Measurements from ENCODE around the gene CR1.
"Not testable (repeated sequence)": the region's sequence is repeated elsewhere in the genome, so short reads cannot be mapped to it uniquely, and the experiment has no call there.

The CR1 gene

GRCh38 chr1:207690551-207690950 is 194.6 kb downstream of the CR1 start:
- not testable (repeated sequence) for H3K27ac Mint-ChIP-seq; H3K27me3 Mint-ChIP-seq (ENCODE audit: low read depth); H3K4me3 Mint-ChIP-seq; H3K36me3 Mint-ChIP-seq (ENCODE audit: low read depth); H3K4me1 Mint-ChIP-seq; H3K9me3 Mint-ChIP-seq

DNA sequence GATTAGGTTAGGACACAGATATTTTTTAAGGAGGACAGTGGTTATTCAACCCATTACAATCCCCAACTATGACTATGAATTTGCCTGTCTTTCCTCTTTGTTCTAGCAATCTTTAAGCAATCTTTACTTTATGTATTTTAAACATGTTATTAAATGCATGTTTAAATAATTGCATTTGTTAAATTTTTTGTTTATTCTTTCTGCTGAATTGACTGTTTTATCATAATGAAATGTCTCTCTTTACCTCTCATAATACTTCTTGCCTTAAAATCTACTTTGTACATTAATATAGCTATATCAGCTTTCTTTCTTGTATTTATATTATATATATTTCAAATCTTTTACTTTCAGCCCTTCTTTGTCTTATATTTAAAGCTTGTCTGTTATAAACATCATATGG is 195.1 kb downstream of the CR1 start:
- Mint-ChIP-seq H3K36me3 (ENCODE audit: low read depth) (no peaks in the 10 kb centered on the region), H3K4me1 (no peaks in the 10 kb centered on the region), H3K4me3 (no peak overlapping the region), H3K27ac (no peak overlapping the region), H3K27me3 (ENCODE audit: low read depth) (no peaks in the 10 kb centered on the region), H3K9me3 (no peaks in the 10 kb centered on the region)
- TF ChIP-seq CTCF (IDR thresholded peaks at IDR 0.05; ENCODE audit: unreplicated experiment in 3 of 3): no peak

Data from nephron (organoid).